T-cell (primary cell): ENCODE data around the gene IRF9. TPM values are rescaled to one million over a fixed set of nuclear protein-coding genes. Genes with fewer than 3 reads are reported as not detected.
A peak's percentile ranks its signal among the peaks of the same experiment; 100 is the strongest.

Source experiments
- ATAC-seq, 4 experiments: fragments of 200-7000 bp in 3 of 4; fragments of 150-1000 bp in 1 of 4; cut with Tn5 transposase; replicated peaks in 1 of 4; 1 replicate in 3 of 4; 2 replicates in 1 of 4; pipeline ENCODE4 v1.10.0; 2021; ENCODE audit warnings: moderate library complexity in 3 of 4, mild to moderate bottlenecking in 2 of 4, moderate number of reproducible peaks in 1 of 4
- CTCF ChIA-PET, 2 donors: fragments of 300-600 bp; sonication (Branson Sonifier 250); formaldehyde crosslinking; loops; one replicate each; lab custom pipeline; 2022; ENCODE audit warnings: antibody characterized with exemption in 2 of 2; lab: Charles Lee
- POLR2A ChIA-PET, 2 donors: fragments of 300-600 bp; sonication (Branson Sonifier 250); formaldehyde crosslinking; loops; one replicate each; lab custom pipeline; 2022; ENCODE audit warnings: antibody characterized with exemption in 2 of 2; lab: Charles Lee
- DNase-seq, 35 experiments: peaks; one replicate each; pipeline versions ENCODE4 v3.0.0 to v3.0.0-alpha.2; 2013 to 2023
- H3K27ac ChIP-seq: one replicate; pipeline ENCODE4 v1.5.1; 2013; ENCODE audit warnings: low read length
- H3K27me3 ChIP-seq, 2 experiments: replicated peaks in 1 of 2; 1 replicate in 1 of 2; 2 replicates in 1 of 2; pipeline versions ENCODE4 v1.6.1 to v1.7.0; 2013; ENCODE audit warnings: low read length in 1 of 2, mixed read lengths in 1 of 2; ENCODE audit not compliant: control insufficient read depth in 2 of 2, insufficient read depth in 2 of 2; ENCODE audit errors: extremely low read depth in 1 of 2
- H3K36me3 ChIP-seq, 2 donors: 1 replicate in 1 of 2; 2 replicates in 1 of 2; pipeline versions ENCODE4 v1.6.1 to v1.7.0; 2013; ENCODE audit warnings: low read length in 1 of 2; ENCODE audit not compliant: control insufficient read depth in 2 of 2, insufficient read depth in 1 of 2; ENCODE audit errors: extremely low read depth in 1 of 2
- H3K4me1 ChIP-seq, 2 experiments: 1 replicate in 1 of 2; 2 replicates in 1 of 2; pipeline versions ENCODE4 v1.6.1 to v1.7.0; 2013; ENCODE audit warnings: low read length in 2 of 2, mixed read lengths in 1 of 2; ENCODE audit not compliant: insufficient read depth in 2 of 2, control insufficient read depth in 1 of 2; ENCODE audit errors: extremely low read depth in 1 of 2
- H3K4me3 ChIP-seq, 2 donors: 1 replicate in 1 of 2; 2 replicates in 1 of 2; pipeline versions ENCODE4 v1.5.1 to v1.7.0; 2013; ENCODE audit warnings: mild to moderate bottlenecking in 2 of 2, low read length in 1 of 2, moderate library complexity in 1 of 2; ENCODE audit not compliant: control insufficient read depth in 1 of 2; ENCODE audit errors: extremely low read depth in 1 of 2
- H3K9me3 ChIP-seq: 2 replicates; pipeline ENCODE4 v1.7.0; 2013
- H3K27ac Mint-ChIP-seq, 2 donors: one replicate each; pipeline ENCODE4 v1.8.0; 2020 to 2021; ENCODE audit warnings: mild to moderate bottlenecking in 2 of 2, mixed read lengths in 2 of 2
- H3K27me3 Mint-ChIP-seq, 2 donors: one replicate each; pipeline ENCODE4 v1.8.0; 2021 to 2022; ENCODE audit warnings: mixed read lengths in 2 of 2
- H3K36me3 Mint-ChIP-seq: one replicate; pipeline ENCODE4 v1.8.0; 2021; ENCODE audit warnings: mixed read lengths
- H3K4me1 Mint-ChIP-seq, 3 donors: one replicate each; pipeline ENCODE4 v1.8.0; 2020 to 2022; ENCODE audit warnings: mixed read lengths in 3 of 3, mild to moderate bottlenecking in 1 of 3
- H3K4me3 Mint-ChIP-seq, 3 donors: one replicate each; pipeline ENCODE4 v1.8.0; 2020 to 2022; ENCODE audit warnings: mild to moderate bottlenecking in 3 of 3, mixed read lengths in 3 of 3, moderate library complexity in 3 of 3
- H3K9me3 Mint-ChIP-seq, 3 donors: one replicate each; pipeline ENCODE4 v1.8.0; 2020 to 2022; ENCODE audit warnings: mixed read lengths in 3 of 3
- WGBS: methylation state at CpG from one replicate; pipeline ENCODE4 v1.1.5; 2013; ENCODE audit warnings: missing lambda C conversion rate; ENCODE audit not compliant: insufficient coverage; 5-methylcytosine and 5-hydroxymethylcytosine counted together
- total RNA-seq, 35 experiments: library from RNA in 6 of 35; stranded (reverse) in 6 of 35; fragments of 120-200 nt in 1 of 35; gene quantifications; one replicate each; pipeline versions ENCODE4 v1.2.1 to v1.2.4 and lab custom pipeline; 2013 to 2026

Gene IRF9
- total RNA-seq, 5 donors from 2014 or later (not counting 1 experiment from before 2014, with no cell fraction given): 201 to 285 (median 215) TPM

DNA sequence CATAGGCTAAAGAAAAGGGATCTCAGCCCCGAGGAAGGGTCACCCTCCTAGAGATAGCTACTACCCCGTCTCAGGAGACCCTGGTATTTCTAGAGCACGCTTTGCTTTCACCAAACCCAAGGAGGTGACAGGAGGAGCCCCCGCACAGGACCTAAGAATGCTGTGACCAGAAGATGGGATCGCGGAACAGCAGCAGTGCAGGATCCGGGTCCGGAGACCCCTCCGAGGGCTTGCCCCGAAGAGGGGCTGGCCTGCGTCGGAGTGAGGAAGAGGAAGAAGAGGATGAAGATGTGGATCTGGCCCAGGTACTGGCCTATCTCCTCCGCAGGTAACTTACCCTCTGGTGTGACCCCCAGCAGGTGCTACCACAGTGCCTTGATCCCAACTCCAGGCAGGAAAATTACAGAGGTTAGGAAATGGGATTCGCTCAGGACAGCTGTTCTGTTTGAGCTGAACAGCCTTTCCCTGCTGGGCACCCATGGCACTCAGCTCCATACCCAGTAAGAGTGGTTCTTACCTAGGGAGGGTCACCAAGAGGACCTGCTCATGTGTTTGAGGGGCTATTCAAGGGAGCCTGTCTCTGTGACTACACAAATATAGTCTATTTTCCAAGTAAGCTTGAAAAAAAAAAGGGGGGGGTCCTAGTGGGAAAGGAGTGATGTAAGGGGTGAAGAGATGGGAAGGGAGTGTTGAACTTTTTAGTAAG is 45.5 kb upstream of the IRF9 start:
- Histone ChIP-seq H3K36me3 (peaks cover 0 to 42% of the 10 kb centered on the region in 2 donors), H3K27ac (peak overlapping the region; percentile 99), H3K9me3 (no peaks in the 10 kb centered on the region), H3K27me3 (no peaks in the 10 kb centered on the region), H3K4me1 (peaks cover 12 to 31% of the 10 kb centered on the region in 2 experiments), H3K4me3 (peak overlapping the region; percentile 94 to 99)
- Mint-ChIP-seq H3K27ac (peak overlapping the region; percentile 98), H3K4me3 (peak overlapping the region; percentile 90 to 94 (median 93)), H3K9me3 (no peaks in the 10 kb centered on the region), H3K36me3 (peaks cover 41% of the 10 kb centered on the region), H3K27me3 (no peaks in the 10 kb centered on the region), H3K4me1 (peaks cover 30 to 40% (median 31%) of the 10 kb centered on the region in 3 donors)
- DNase-seq: no peak
- WGBS: 3% methylated on average over 10 of the region's 14 CpGs
- POLR2A ChIA-PET: interaction anchor here (0.6 to 2.4 kb wide), 21 partner anchors 8 to 1278 kb away, joined by 3 to 23 read pairs (median 5); partner anchors contain the start of genes IPO4 (in 2 of the 2), PSME2 (in 2 of the 2), RNF31 (in 2 of the 2) and EMC9 (in 1 of the 2)
- CTCF ChIA-PET: interaction anchor here (0.6 to 2.6 kb wide), 15 partner anchors 16 to 321 kb away, joined by 3 to 24 read pairs (median 5); partner anchors contain the start of genes IRF9 (in 2 of the 2), DHRS4 (in 1 of the 2), EMC9 (in 1 of the 2) and FITM1 (in 1 of the 2)
- no peak for ATAC-seq

- ATAC-seq: no peak
- ChIA-PET CTCF (interaction anchor here (0.6 to 2.5 kb wide), 6 partner anchors 10 to 1461 kb away, joined by 3 to 20 read pairs (median 4); partner anchors contain the start of gene IRF9 (in 2 of the 2)), POLR2A (interaction anchor here (0.6 to 2.2 kb wide), 8 partner anchors 10 to 126 kb away, joined by 3 to 10 read pairs (median 4); partner anchors contain the start of genes IRF9 (in 1 of the 2), PSME2 (in 1 of the 2) and TINF2 (in 1 of the 2))
- 67% methylated on average over 1 of the region's 6 CpGs for WGBS
- Mint-ChIP-seq H3K36me3 (peaks cover 44% of the 10 kb centered on the region), H3K4me3 (peak overlapping the region; percentile 90 to 94 (median 93)), H3K27me3 (no peaks in the 10 kb centered on the region), H3K27ac (peak overlapping the region; percentile 98), H3K4me1 (peaks cover 29 to 39% (median 30%) of the 10 kb centered on the region in 3 donors), H3K9me3 (no peaks in the 10 kb centered on the region)
- Histone ChIP-seq H3K9me3 (no peaks in the 10 kb centered on the region), H3K36me3 (peaks cover 0 to 49% of the 10 kb centered on the region in 2 donors), H3K4me1 (peaks cover 12 to 31% of the 10 kb centered on the region in 2 experiments), H3K4me3 (peak overlapping the region; percentile 94 to 99), H3K27me3 (no peaks in the 10 kb centered on the region), H3K27ac (no peak overlapping the region)
- no peak for DNase-seq
These were observed 44.8 kb upstream of the IRF9 start for GRCh38 chr14:24116128-24116814.

DNA sequence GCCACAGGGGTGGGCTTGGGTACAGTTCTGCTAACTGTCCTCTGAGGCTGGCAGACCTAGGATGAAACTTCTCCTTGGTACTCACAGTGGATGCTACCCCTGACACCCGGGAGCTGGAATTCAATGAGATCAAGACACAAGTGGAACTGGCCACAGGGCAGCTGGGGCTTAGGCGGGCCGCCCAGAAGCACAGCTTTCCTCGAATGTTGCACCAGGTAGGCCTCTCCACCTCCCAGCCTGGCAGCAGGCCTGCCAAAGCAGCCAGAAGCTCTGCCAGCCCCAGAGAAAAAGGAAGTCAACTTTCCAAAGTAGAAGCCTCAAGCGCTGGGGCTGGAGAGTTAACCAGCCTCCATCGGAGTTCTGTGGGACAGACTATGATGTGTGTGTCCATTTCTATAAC is 43.9 kb upstream of the IRF9 start:
- peaks cover 49% of the 10 kb centered on the region for H3K36me3 Mint-ChIP-seq
- no peak overlapping the region for H3K27ac ChIP-seq
- WGBS: 100% methylated on average over 1 of the region's 6 CpGs
- H3K9me3 ChIP-seq: no peaks in the 10 kb centered on the region
- no peaks in the 10 kb centered on the region for H3K9me3 Mint-ChIP-seq
- H3K4me3 ChIP-seq: no peak overlapping the region
- H3K36me3 ChIP-seq: peaks cover 0 to 57% of the 10 kb centered on the region in 2 donors
- no peak for ATAC-seq
- no peak for DNase-seq
- no peaks in the 10 kb centered on the region for H3K27me3 ChIP-seq
- peaks cover 29 to 39% (median 30%) of the 10 kb centered on the region in 3 donors for H3K4me1 Mint-ChIP-seq
- POLR2A ChIA-PET: interaction anchor here (0.5 to 0.9 kb wide), 3 partner anchors 9 to 161 kb away, joined by 3 to 7 read pairs (median 4); partner anchors contain the start of gene IRF9 (in 1 of the 2)
- H3K27me3 Mint-ChIP-seq: no peaks in the 10 kb centered on the region
- no peak overlapping the region for H3K27ac Mint-ChIP-seq
- peaks cover 12 to 31% of the 10 kb centered on the region in 2 experiments for H3K4me1 ChIP-seq
- peak overlapping the region in 1 of 3 donors; percentile 94 for H3K4me3 Mint-ChIP-seq
- CTCF ChIA-PET: interaction anchor here (0.9 to 1.3 kb wide), 4 partner anchors 9 to 45 kb away, joined by 3 to 5 read pairs (median 4); partner anchors contain the start of gene IRF9 (in 1 of the 2)

DNA sequence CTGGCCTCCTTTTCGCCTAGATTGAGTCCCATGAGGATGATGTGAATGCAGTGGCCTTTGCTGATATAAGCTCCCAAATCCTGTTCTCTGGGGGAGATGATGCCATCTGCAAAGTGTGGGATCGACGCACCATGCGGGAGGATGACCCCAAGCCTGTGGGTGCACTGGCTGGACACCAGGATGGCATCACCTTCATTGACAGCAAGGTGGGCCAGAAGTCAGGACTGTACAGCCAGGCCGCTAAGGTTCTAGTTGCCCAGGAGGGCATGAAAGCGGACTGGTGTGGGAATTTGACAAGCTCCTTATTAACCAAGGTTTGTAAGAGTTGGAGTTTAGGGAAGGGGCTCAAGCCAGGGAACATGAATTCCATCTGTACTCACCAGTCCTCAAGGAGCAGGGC is 41.4 kb upstream of the IRF9 start:
- Histone ChIP-seq H3K9me3 (no peaks in the 10 kb centered on the region), H3K27me3 (no peaks in the 10 kb centered on the region), H3K36me3 (peaks cover 3 to 81% of the 10 kb centered on the region in 2 donors), H3K4me3 (no peak overlapping the region), H3K27ac (no peak overlapping the region), H3K4me1 (peaks cover 12 to 24% of the 10 kb centered on the region in 2 experiments)
- CTCF ChIA-PET: interaction anchor here in 1 of 2 donors (0.6 kb wide), 3 partner anchors 11 to 1137 kb away, joined by 3 to 5 read pairs (median 3); partner anchors contain the start of gene AJUBA
- Mint-ChIP-seq H3K27me3 (no peaks in the 10 kb centered on the region), H3K4me3 (no peak overlapping the region), H3K4me1 (peaks cover 29 to 37% (median 30%) of the 10 kb centered on the region in 3 donors), H3K36me3 (peaks cover 68% of the 10 kb centered on the region), H3K9me3 (no peaks in the 10 kb centered on the region), H3K27ac (no peak overlapping the region)
- DNase-seq: no peak
- POLR2A ChIA-PET: interaction anchor here in 1 of 2 donors (0.6 kb wide), 1 partner anchor 43 kb away, joined by 3 read pairs; no protein-coding TSS in a partner anchor
- 86% methylated on average over 4 of the region's 6 CpGs for WGBS
- ATAC-seq: no peak

- WGBS: 90% methylated on average over 3 of the region's 8 CpGs
- H3K9me3 Mint-ChIP-seq: no peaks in the 10 kb centered on the region
- ATAC-seq (no peak), DNase-seq (no peak)
- Histone ChIP-seq H3K9me3 (no peaks in the 10 kb centered on the region), H3K4me3 (no peak overlapping the region), H3K4me1 (peaks cover 6 to 14% of the 10 kb centered on the region in 2 experiments), H3K36me3 (peaks cover 3 to 80% of the 10 kb centered on the region in 2 donors), H3K27ac (no peak overlapping the region), H3K27me3 (no peaks in the 10 kb centered on the region)
- no peak overlapping the region for H3K4me3 Mint-ChIP-seq
- H3K27me3 Mint-ChIP-seq: no peaks in the 10 kb centered on the region
- H3K4me1 Mint-ChIP-seq: peaks cover 17 to 25% (median 18%) of the 10 kb centered on the region in 3 donors
- H3K36me3 Mint-ChIP-seq: peaks cover 61% of the 10 kb centered on the region
- ChIA-PET CTCF (interaction anchor here in 1 of 2 donors (1.7 kb wide), 1 partner anchor 13 kb away, joined by 6 read pairs; no protein-coding TSS in a partner anchor), POLR2A (no interaction called here)
- H3K27ac Mint-ChIP-seq: no peak overlapping the region
These were observed 39.9 kb upstream of the IRF9 start for GRCh38 chr14:24121210-24121609.
